OCI-LY1 (cell line): ENCODE results near the gene GPR26.

ENCODE experiments used
- H2AFZ ChIP-seq: fragments of 200-600 bp; sonication (generic), shearing (Covaris generic); 2 replicates; pipeline ENCODE4 v1.6.0; 2014; ENCODE audit warnings: antibody characterized with exemption, mild to moderate bottlenecking, low read length
- H3F3A ChIP-seq: fragments of 200-600 bp; sonication (generic), shearing (Covaris generic); 2 replicates; pipeline ENCODE4 v1.6.0; 2014; ENCODE audit warnings: mild to moderate bottlenecking, antibody characterized with exemption, low read length, moderate library complexity; ENCODE audit not compliant: insufficient read depth
- H3K27ac ChIP-seq: fragments of 200-600 bp; sonication (generic); 2 replicates; pipeline ENCODE4 v1.5.1; 2014; ENCODE audit warnings: low read length, mixed run types, mild to moderate bottlenecking, low read depth; ENCODE audit not compliant: poor library complexity, severe bottlenecking
- H3K27me3 ChIP-seq: fragments of 200-600 bp; sonication (generic); 2 replicates; pipeline ENCODE4 v1.6.0; 2014; ENCODE audit warnings: antibody characterized with exemption, mild to moderate bottlenecking, low read length, moderate library complexity; ENCODE audit not compliant: insufficient read depth
- H3K36me3 ChIP-seq: fragments of 200-600 bp; sonication (generic); 2 replicates; pipeline ENCODE4 v1.6.1; 2014; ENCODE audit warnings: mild to moderate bottlenecking, antibody characterized with exemption, low read length, moderate library complexity, mixed read lengths; ENCODE audit not compliant: insufficient read depth
- H3K4me1 ChIP-seq: fragments of 200-600 bp; sonication (generic); 2 replicates; pipeline ENCODE4 v1.5.1; 2014; ENCODE audit warnings: mild to moderate bottlenecking, low read length, moderate library complexity; ENCODE audit not compliant: insufficient read depth, severe bottlenecking
- H3K4me2 ChIP-seq: fragments of 200-600 bp; sonication (generic), shearing (Covaris generic); 2 replicates; pipeline ENCODE4 v1.6.1; 2014; ENCODE audit warnings: low read length
- H3K4me3 ChIP-seq: fragments of 200-600 bp; sonication (generic); 2 replicates; pipeline ENCODE4 v1.5.1; 2014; ENCODE audit warnings: low read length, low read depth, mild to moderate bottlenecking, mixed read lengths; ENCODE audit not compliant: poor library complexity, severe bottlenecking
- H3K79me2 ChIP-seq: fragments of 200-600 bp; shearing (Covaris generic); 2 replicates; pipeline ENCODE4 v1.6.1; 2016; ENCODE audit warnings: mixed run types, low read length, mixed read lengths; ENCODE audit not compliant: insufficient read depth
- H3K9ac ChIP-seq: fragments of 200-600 bp; sonication (generic), shearing (Covaris generic); 2 replicates; pipeline ENCODE4 v1.6.1; 2014; ENCODE audit warnings: mild to moderate bottlenecking, low read length, mixed read lengths
- H3K9me2 ChIP-seq: fragments of 200-600 bp; sonication (generic), shearing (Covaris generic); 2 replicates; pipeline ENCODE4 v1.6.1; 2014; ENCODE audit warnings: low read depth, mild to moderate bottlenecking, low read length, mixed read lengths
- H3K9me3 ChIP-seq: fragments of 200-600 bp; shearing (Covaris generic); 2 replicates; pipeline ENCODE4 v1.6.1; 2014; ENCODE audit warnings: low read length, mixed read lengths
- H4K20me1 ChIP-seq: fragments of 200-600 bp; sonication (generic), shearing (Covaris generic); 2 replicates; pipeline ENCODE4 v1.6.0; 2016; ENCODE audit warnings: mild to moderate bottlenecking, low read length; ENCODE audit not compliant: insufficient read depth
- EZH2 ChIP-seq: fragments of 200-600 bp; sonication (generic), shearing (Covaris generic); IDR thresholded peaks from 2 replicates; pipeline ENCODE4 v1.8.0; 2017; ENCODE audit warnings: borderline replicate concordance, mixed run types, mild to moderate bottlenecking, antibody characterized with exemption, low read length, moderate library complexity, mixed read lengths
- TF ChIP-seq, protein P1 (sequence below): fragments of 200-600 bp; sonication (generic), shearing (Covaris generic); IDR thresholded peaks from 2 replicates; pipeline ENCODE4 v1.5.1; 2017; ENCODE audit warnings: mild to moderate bottlenecking, antibody characterized with exemption, low read length, moderate library complexity, mixed read lengths

Gene GPR26

DNA sequence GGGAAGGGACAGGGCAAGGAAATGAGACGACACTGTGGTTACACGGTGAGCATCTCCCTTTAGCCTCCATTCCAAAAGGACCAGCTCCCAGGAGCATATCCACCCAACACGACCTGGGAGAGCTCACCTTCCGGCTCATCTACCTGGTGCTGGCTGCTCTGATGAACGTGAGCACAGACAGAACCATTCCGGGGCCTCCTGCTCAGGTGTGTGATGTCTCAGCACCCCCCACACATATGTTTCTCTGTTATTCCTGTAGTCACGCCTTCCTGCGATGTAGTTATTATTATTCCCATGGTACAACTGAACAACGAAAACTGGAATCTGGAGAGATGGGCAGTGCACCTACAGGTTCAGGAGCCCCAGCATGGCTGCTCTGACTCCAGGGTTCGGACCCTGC, 20.5 kb upstream of the GPR26 start:
- Histone ChIP-seq H3K4me2 (no peak overlapping the region), H3F3A (no peaks in the 10 kb centered on the region), H3K4me3 (no peak overlapping the region), H3K36me3 (no peaks in the 10 kb centered on the region), H3K27me3 (no peaks in the 10 kb centered on the region), H4K20me1 (no peaks in the 10 kb centered on the region), H3K79me2 (no peaks in the 10 kb centered on the region), H3K9me2 (no peaks in the 10 kb centered on the region), H3K9me3 (no peaks in the 10 kb centered on the region), H3K27ac (no peak overlapping the region), H3K4me1 (no peaks in the 10 kb centered on the region), H2AFZ (no peak overlapping the region), H3K9ac (no peak overlapping the region)
- no peak for TF ChIP-seq EZH2

- no peaks in the 10 kb centered on the region for H3K79me2 ChIP-seq
- no peaks in the 10 kb centered on the region for H4K20me1 ChIP-seq
- H3K9me3 ChIP-seq: no peaks in the 10 kb centered on the region
- no peaks in the 10 kb centered on the region for H3K9me2 ChIP-seq
- TF ChIP-seq EZH2: no peak
- TF ChIP-seq, protein P1, sequence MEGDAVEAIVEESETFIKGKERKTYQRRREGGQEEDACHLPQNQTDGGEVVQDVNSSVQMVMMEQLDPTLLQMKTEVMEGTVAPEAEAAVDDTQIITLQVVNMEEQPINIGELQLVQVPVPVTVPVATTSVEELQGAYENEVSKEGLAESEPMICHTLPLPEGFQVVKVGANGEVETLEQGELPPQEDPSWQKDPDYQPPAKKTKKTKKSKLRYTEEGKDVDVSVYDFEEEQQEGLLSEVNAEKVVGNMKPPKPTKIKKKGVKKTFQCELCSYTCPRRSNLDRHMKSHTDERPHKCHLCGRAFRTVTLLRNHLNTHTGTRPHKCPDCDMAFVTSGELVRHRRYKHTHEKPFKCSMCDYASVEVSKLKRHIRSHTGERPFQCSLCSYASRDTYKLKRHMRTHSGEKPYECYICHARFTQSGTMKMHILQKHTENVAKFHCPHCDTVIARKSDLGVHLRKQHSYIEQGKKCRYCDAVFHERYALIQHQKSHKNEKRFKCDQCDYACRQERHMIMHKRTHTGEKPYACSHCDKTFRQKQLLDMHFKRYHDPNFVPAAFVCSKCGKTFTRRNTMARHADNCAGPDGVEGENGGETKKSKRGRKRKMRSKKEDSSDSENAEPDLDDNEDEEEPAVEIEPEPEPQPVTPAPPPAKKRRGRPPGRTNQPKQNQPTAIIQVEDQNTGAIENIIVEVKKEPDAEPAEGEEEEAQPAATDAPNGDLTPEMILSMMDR: no peak
- no peak overlapping the region for H3K9ac ChIP-seq
- H3K27ac ChIP-seq: no peak overlapping the region
- H3K4me1 ChIP-seq: no peaks in the 10 kb centered on the region
- H3K27me3 ChIP-seq: no peaks in the 10 kb centered on the region
- H3K4me3 ChIP-seq: no peak overlapping the region
- no peaks in the 10 kb centered on the region for H3F3A ChIP-seq
- H2AFZ ChIP-seq: no peak overlapping the region
- no peak overlapping the region for H3K4me2 ChIP-seq
- no peaks in the 10 kb centered on the region for H3K36me3 ChIP-seq
Observed at GRCh38 chr10:123648595-123648994, 17.6 kb upstream of the GPR26 start.

DNA sequence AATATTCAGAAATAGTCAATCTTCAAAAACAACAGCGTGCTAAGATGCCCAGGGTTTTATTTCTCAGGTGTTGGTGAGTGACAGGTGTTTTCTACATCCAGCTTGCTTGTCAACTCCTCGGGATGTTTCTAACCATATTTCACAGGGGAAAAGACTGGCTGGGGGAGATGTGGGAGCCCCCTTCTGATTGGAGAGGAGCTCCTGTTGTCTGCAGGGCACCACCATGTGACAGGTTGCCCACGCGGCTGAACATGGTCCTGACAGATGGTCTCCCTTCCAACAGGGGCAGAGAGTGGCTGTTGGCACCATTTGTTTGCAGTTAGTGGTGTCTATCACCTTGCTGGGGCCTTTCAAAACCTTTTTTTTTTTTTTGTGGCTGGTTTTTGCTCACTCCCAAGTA, 16.5 kb upstream of the GPR26 start:
- Histone ChIP-seq H3K36me3 (no peaks in the 10 kb centered on the region), H4K20me1 (no peaks in the 10 kb centered on the region), H2AFZ (no peak overlapping the region), H3K27me3 (no peaks in the 10 kb centered on the region), H3K4me1 (no peaks in the 10 kb centered on the region), H3K27ac (no peak overlapping the region), H3K79me2 (no peaks in the 10 kb centered on the region), H3K9ac (no peak overlapping the region), H3K9me2 (no peaks in the 10 kb centered on the region), H3K9me3 (no peaks in the 10 kb centered on the region), H3F3A (no peaks in the 10 kb centered on the region), H3K4me3 (no peak overlapping the region), H3K4me2 (no peak overlapping the region)
- no peak for TF ChIP-seq EZH2
- TF ChIP-seq, protein P1: no peak

- Histone ChIP-seq H3K27ac (no peak overlapping the region), H3K9ac (no peak overlapping the region), H4K20me1 (no peaks in the 10 kb centered on the region), H3K27me3 (no peaks in the 10 kb centered on the region), H3F3A (no peaks in the 10 kb centered on the region), H2AFZ (no peak overlapping the region), H3K4me3 (no peak overlapping the region), H3K4me2 (no peak overlapping the region), H3K36me3 (no peaks in the 10 kb centered on the region), H3K9me2 (no peaks in the 10 kb centered on the region), H3K4me1 (no peaks in the 10 kb centered on the region), H3K79me2 (no peaks in the 10 kb centered on the region), H3K9me3 (no peaks in the 10 kb centered on the region)
- no peak for TF ChIP-seq EZH2
- TF ChIP-seq, protein P1: no peak
Observed at GRCh38 chr10:123651421-123652047, 14.6 kb upstream of the GPR26 start.
